ENCODE data around the gene KCNH5.

Gene KCNH5

DNA sequence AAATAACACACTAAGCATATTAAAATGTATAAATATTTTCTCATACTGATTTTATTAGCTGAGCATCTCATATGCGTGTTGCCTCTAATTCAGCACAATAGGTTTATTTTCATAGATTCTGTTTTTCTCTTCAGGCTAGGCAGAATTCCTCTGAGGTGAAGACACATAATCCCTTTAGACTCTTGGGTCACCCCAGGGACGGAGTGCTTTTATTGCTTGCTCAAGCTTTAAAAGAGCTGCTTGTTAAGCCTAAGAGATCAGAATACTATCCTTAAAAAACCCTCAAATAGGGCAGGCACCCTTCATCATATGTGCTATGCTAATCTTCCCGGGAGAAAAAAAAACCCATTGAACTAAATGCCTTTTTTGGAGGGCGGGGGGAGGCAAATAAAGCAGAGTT is 390.1 kb downstream of the KCNH5 start:
- Histone ChIP-seq H3K9me3 (ENCODE audit: low read length) (no peaks in the 10 kb centered on the region), H3K36me3 (ENCODE audit: insufficient read depth, low read length) (no peaks in the 10 kb centered on the region), H3K4me1 (ENCODE audit: insufficient read depth, low read length, severe bottlenecking) (no peaks in the 10 kb centered on the region), H3K27ac (ENCODE audit: low read depth, low read length, poor library complexity, severe bottlenecking) (no peak overlapping the region), H3K9ac (ENCODE audit: low read length) (no peak overlapping the region), H2AFZ (ENCODE audit: low read length) (no peak overlapping the region), H3K9me2 (ENCODE audit: low read depth, low read length) (no peaks in the 10 kb centered on the region), H3K4me3 (ENCODE audit: low read depth, low read length, poor library complexity, severe bottlenecking) (no peak overlapping the region), H3K4me2 (ENCODE audit: low read length) (no peak overlapping the region), H4K20me1 (ENCODE audit: insufficient read depth, low read length) (no peaks in the 10 kb centered on the region), H3K27me3 (ENCODE audit: insufficient read depth, low read length) (no peaks in the 10 kb centered on the region), H3K79me2 (ENCODE audit: insufficient read depth, low read length) (no peaks in the 10 kb centered on the region), H3F3A (ENCODE audit: insufficient read depth, low read length) (no peaks in the 10 kb centered on the region)
- TF ChIP-seq, protein P1, sequence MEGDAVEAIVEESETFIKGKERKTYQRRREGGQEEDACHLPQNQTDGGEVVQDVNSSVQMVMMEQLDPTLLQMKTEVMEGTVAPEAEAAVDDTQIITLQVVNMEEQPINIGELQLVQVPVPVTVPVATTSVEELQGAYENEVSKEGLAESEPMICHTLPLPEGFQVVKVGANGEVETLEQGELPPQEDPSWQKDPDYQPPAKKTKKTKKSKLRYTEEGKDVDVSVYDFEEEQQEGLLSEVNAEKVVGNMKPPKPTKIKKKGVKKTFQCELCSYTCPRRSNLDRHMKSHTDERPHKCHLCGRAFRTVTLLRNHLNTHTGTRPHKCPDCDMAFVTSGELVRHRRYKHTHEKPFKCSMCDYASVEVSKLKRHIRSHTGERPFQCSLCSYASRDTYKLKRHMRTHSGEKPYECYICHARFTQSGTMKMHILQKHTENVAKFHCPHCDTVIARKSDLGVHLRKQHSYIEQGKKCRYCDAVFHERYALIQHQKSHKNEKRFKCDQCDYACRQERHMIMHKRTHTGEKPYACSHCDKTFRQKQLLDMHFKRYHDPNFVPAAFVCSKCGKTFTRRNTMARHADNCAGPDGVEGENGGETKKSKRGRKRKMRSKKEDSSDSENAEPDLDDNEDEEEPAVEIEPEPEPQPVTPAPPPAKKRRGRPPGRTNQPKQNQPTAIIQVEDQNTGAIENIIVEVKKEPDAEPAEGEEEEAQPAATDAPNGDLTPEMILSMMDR (IDR thresholded peaks at IDR 0.05; ENCODE audit: low read length) = no peak
- no peak for TF ChIP-seq EZH2 (IDR thresholded peaks at IDR 0.05; ENCODE audit: borderline replicate concordance, low read length)

DNA sequence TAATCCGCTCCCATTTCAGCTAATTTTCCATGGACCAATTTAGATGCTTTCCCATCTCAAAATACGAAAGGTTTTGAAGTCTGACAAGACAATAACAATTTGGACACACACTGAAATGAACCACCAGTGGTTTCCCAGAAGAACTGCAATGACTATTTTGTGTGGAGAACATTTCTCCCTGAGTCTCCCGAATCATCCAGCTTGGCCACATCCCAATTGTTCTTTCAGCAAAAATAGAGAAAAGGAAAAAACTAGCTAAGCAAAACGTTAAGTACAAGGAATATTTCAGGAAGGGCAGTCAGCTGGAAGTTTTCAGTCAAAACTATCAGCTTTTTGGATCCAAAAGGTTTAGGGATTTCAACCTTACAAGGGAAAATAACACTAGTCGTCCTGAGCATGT is 390.6 kb downstream of the KCNH5 start:
- Histone ChIP-seq H3F3A (ENCODE audit: insufficient read depth, low read length) (no peaks in the 10 kb centered on the region), H3K4me1 (ENCODE audit: insufficient read depth, low read length, severe bottlenecking) (no peaks in the 10 kb centered on the region), H3K4me3 (ENCODE audit: low read depth, low read length, poor library complexity, severe bottlenecking) (no peak overlapping the region), H3K9me3 (ENCODE audit: low read length) (no peaks in the 10 kb centered on the region), H2AFZ (ENCODE audit: low read length) (no peak overlapping the region), H3K9me2 (ENCODE audit: low read depth, low read length) (no peaks in the 10 kb centered on the region), H3K27ac (ENCODE audit: low read depth, low read length, poor library complexity, severe bottlenecking) (no peak overlapping the region), H3K79me2 (ENCODE audit: insufficient read depth, low read length) (no peaks in the 10 kb centered on the region), H3K36me3 (ENCODE audit: insufficient read depth, low read length) (no peaks in the 10 kb centered on the region), H4K20me1 (ENCODE audit: insufficient read depth, low read length) (no peaks in the 10 kb centered on the region), H3K4me2 (ENCODE audit: low read length) (no peak overlapping the region), H3K9ac (ENCODE audit: low read length) (no peak overlapping the region), H3K27me3 (ENCODE audit: insufficient read depth, low read length) (no peaks in the 10 kb centered on the region)
- no peak for TF ChIP-seq EZH2 (IDR thresholded peaks at IDR 0.05; ENCODE audit: borderline replicate concordance, low read length)
- TF ChIP-seq, protein P1 (IDR thresholded peaks at IDR 0.05; ENCODE audit: low read length) = no peak
